Activated T-cell treated with anti-CD3 and anti-CD28 coated beads, Interleukin-2, amount 50 U/mL, for 1 hour (primary cell): ENCODE data around the gene LGALS12.
"Not testable (repeated sequence)": the region's sequence is repeated elsewhere in the genome, so short reads cannot be mapped to it uniquely, and the experiment has no call there.

Source experiments
- DNase-seq: peaks from one replicate; pipeline ENCODE4 v3.0.0-alpha.2; 2020

Gene LGALS12

DNA sequence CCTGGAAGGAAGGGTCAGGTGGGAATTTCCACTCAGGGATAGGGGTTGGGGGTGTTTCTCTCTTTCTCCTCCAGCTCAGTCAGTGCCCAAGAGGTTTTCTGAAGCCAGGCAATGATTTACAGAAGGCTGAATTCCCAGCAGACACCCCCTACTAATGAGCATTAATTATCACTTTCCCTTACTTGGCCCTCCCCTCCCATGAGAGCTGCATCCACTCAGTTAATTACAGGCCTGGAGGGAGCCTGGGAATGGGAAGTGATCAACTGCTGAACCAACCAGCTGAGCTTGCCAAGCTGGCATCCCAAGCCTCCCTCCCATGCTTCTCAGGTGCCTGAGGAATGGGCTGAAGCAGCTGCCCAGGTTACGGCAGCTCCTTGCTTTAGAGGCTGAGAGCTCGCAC, 992 bp downstream of the LGALS12 start:
- DNase-seq = no peak

- DNase-seq = no peak
These were observed 1.6 kb downstream of the LGALS12 start for GRCh38 chr11:63507511-63507910.

DNA sequence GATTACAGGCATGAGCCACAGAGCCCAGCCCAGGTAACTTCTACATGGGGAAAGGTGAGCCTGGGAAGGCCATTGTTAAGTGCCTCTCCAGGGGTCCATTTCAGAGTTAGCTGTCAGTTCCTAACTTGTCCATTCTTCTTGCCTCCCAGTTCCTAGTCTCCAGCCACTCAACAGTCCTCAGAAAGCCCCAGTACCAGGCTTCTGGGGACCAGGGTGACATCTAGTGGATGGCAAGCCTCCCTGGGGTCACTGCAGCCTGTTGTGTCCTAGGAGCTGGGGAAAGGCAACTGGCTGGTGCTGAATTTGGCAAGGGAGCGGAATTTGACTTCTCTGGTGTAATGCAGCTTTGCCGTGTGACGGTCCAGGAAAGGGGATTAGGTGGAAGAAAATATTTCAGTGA, 2.1 kb downstream of the LGALS12 start:
- DNase-seq = no peak

- DNase-seq = no peak
These were observed 2.9 kb downstream of the LGALS12 start for GRCh38 chr11:63508745-63509144.

- no peak for DNase-seq
These were observed 4.6 kb downstream of the LGALS12 start for GRCh38 chr11:63510360-63511047.

GRCh38 chr11:63511048-63511748, 5.3 kb downstream of the LGALS12 start:
- no peak for DNase-seq

DNA sequence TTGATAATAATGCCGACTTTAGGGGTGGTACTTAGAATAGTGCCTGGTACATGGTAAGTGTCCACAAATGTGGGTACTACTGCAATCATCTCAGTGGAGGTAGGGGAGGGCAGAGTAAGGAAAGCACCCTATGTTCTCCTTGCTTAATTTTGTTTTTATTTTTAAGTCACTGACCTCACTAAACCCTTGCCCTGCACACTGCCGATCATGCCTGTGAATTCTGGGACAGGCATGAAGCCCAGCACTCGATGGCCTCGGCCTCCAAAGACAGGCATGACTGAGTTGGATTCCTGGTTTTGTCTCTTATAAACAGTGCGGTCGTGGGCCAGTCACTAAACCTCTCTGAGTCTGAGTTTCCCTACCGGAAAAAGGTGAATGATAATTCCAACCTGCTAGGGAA, 6.9 kb downstream of the LGALS12 start:
- DNase-seq = no peak

DNA sequence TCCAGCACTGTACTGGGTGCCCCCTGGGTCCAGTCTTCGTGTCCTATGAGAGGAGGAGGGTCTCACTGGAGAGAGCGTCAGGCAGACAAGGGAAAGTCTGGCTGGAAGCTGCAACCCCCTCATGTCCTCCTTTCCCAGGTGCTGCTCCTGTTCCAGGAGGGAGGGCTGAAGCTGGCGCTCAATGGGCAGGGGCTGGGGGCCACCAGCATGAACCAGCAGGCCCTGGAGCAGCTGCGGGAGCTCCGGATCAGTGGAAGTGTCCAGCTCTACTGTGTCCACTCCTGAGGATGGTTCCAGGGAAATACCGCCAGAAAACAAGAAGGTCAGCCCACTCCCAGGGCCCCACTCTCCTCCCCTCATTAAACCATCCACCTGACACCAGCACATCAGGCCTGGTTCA, 10.2 kb downstream of the LGALS12 start:
- DNase-seq = no peak

- no peak for DNase-seq
These were observed 11.3 kb downstream of the LGALS12 start for GRCh38 chr11:63517156-63517555.

GRCh38 chr11:63518548-63518947, 12.7 kb downstream of the LGALS12 start:
- no peak for DNase-seq

DNA sequence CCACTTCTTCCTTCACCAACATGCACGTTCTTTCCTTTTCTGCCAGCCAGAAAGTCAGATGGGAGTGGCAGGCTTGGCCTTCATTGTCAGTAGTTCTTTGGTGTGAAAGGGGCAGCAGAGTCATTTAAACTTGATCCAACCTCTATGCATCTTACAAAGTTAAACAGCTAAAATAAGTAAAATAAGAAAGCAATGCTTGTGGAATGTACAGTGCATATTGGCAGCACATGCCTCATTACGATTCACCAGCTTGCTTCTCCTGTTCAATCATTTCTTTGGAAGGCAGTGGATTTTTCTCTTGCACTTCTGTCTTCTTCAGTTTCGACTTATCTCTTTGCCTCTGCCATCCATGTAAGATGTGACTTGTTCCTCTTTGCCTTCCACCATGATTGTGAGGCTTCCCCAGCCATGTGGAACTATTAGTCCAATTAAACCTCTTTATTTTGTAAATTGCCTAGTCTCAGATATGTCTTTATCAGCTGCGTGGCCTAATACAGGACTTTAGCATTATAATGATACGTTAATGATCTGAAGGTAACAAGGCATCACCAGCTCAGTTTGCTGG, 14.8 kb downstream of the LGALS12 start:
- DNase-seq = no peak

- no peak for DNase-seq
These were observed 16.0 kb downstream of the LGALS12 start for GRCh38 chr11:63521896-63522295.

DNA sequence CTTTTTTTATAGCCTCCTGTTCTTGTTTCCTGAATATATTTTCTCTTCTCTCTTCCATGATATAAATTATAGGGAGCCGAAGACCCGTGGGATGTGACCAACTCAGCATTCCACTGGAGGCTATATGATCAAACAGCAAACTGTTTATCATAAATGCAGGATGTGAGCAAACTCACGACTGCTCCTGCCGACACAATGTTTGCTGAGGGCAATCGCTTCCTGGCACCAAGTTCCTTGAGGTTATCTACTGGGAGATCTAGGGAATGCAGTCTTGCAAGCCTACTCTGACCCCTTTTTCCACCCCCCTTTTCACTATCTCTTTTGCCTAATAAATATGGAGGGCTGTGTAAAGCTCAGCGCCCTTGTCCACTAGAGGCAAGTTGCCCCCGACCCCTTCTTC, 17.3 kb downstream of the LGALS12 start:
- no peak for DNase-seq

DNA sequence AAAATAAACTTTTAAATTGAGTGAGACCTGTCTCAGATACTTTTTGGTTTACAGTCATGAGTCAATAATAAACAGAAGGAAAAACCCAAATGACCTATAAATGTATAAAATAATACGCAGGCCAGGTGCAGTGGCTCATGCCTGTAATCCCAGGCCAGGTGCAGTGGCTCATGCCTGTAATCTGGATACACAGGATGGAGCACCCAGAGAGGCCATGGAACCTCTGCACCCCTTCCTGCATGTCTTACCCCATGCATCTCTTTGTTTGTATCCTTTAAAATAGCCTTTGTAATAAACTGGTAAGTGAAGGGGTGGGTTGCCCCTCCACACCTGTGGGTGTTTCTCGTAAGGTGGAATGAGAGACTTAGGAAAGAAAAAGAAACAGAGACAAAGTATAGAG, 21.8 kb downstream of the LGALS12 start:
- no peak for DNase-seq

- not testable (repeated sequence) for DNase-seq
These were observed 22.3 kb downstream of the LGALS12 start for GRCh38 chr11:63528156-63528555.

DNA sequence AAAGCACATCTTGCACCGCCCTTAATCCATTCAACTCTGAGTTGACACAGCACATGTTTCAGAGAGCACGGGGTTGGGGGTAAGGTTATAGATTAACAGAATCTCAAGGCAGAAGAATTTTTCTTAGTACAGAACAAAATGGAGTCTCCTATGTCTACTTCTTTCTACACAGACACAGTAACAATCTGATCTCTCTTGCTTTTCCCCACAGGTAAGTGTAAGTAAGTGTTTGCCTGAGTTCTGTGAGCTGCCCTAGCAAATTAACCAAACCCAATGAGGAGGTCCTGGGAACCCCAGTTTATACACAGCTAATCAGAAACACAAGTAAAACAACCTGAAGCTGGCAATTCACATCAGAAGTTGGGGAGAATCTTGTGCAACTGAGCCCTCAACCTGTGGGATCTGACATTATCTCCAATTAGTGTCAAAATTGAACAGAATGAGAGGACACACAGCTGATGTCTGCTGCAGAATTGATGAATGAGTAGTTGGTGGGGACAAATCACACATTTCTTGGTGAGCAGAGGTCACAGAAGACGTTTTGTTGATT, 22.9 kb downstream of the LGALS12 start:
- DNase-seq = not testable (repeated sequence)

- not testable (repeated sequence) for DNase-seq
These were observed 23.5 kb downstream of the LGALS12 start for GRCh38 chr11:63529373-63529772.

DNA sequence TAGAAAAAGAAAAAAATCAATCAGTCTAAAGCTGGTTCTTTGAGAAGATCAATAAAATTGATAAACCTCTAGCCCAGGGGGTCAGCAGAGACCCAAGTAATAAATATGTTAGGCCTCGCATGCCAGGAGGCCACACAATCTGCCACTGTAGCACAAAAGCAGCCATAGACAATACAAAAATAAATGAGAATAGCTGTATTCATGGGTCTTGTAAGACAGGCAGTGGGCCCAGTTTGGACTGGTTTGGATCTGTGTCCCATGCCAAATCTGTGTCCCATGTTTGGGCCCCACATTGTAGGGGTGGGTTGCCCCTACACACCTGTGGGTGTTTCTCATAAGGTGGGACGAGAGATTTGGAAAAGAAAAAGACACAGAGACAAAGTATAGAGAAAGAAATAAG, 24.1 kb downstream of the LGALS12 start:
- DNase-seq = no peak

GRCh38 chr11:63531074-63531792, 25.3 kb downstream of the LGALS12 start:
- DNase-seq = not testable (repeated sequence)

DNA sequence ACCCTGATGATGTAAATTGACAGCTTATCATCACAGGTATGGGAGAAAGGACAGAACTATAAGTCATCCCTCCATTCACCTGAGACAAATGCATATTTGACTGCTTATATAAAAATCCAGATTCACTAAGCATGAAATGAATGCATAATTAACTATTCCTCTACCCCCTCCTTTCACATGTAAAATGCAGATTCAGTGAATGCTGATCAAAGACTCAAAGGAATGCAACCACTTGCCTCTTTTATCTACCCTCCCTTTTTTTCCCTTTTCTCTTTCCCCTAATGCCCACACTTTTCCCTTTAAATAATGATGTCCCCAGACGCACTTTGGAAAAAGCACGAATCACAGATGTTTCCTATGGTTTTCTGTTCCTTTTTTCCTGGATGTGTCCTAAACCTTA, 26.2 kb downstream of the LGALS12 start:
- no peak for DNase-seq

- DNase-seq = no peak
These were observed 27.1 kb downstream of the LGALS12 start for GRCh38 chr11:63532799-63533475.

DNA sequence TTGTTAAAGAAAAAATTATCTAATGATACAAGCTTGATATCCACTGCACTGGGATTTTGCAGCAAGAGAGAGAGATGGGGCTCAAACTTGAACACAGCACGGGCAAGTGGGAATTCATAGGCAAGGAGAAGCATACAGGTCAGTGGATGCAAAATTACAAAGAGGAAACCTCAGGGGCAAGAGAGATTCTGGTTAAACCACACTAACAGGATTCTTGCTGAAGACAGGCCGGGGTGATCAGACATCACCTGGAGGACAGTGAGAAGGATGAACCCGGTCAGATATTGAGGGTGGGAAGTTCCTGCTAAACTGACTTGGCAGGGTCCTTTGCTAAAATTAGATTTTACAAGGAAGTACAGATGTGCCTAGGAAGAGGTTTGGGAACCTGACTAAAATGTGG, 28.2 kb downstream of the LGALS12 start:
- no peak for DNase-seq
